Right lobe of liver (tissue), 6 donors: Measurements from ENCODE around the gene PLA2G2C. TPM values are rescaled to one million over a fixed set of nuclear protein-coding genes. Genes with fewer than 3 reads are reported as not detected.
A peak's percentile ranks its signal among the peaks of the same experiment; 100 is the strongest.

ENCODE experiments used
- ATAC-seq, 4 donors: fragments of 200-7000 bp; cut with Tn5 transposase; one replicate each; pipeline ENCODE4 v1.9.1; 2020; ENCODE audit warnings: mild to moderate bottlenecking in 4 of 4, moderate library complexity in 4 of 4
- DNase-seq, 3 donors: peaks; one replicate each; pipeline ENCODE4 v3.0.0-alpha.2; 2020
- H3K27ac ChIP-seq, 3 donors: fragments of 200-600 bp; one replicate each; pipeline ENCODE4 v1.8.0; 2022
- H3K27me3 ChIP-seq, 2 donors: fragments of 200-600 bp; one replicate each; pipeline ENCODE4 v1.8.0; 2022
- H3K36me3 ChIP-seq, 4 donors: fragments of 200-600 bp; sonication (generic) in 1 of 4; one replicate each; pipeline versions ENCODE4 v1.5.1 to v1.8.0; 2017 to 2022; ENCODE audit warnings: control low read depth in 1 of 4
- H3K4me1 ChIP-seq, 4 donors: fragments of 200-600 bp; sonication (generic) in 1 of 4; one replicate each; pipeline versions ENCODE4 v1.5.1 to v1.8.0; 2017 to 2022; ENCODE audit warnings: control low read depth in 1 of 4
- H3K4me3 ChIP-seq, 3 donors: fragments of 200-600 bp; one replicate each; pipeline ENCODE4 v1.8.0; 2022
- H3K9me3 ChIP-seq, 4 donors: fragments of 200-600 bp; sonication (generic) in 1 of 4; one replicate each; pipeline versions ENCODE4 v1.5.1 to v1.8.0; 2017 to 2022; ENCODE audit warnings: control low read depth in 1 of 4
- POLR2A ChIP-seq: fragments of 450-650 bp; IDR thresholded peaks from one replicate; pipeline ENCODE4 v1.6.1; 2017; ENCODE audit warnings: antibody characterized with exemption, mild to moderate bottlenecking
- WGBS: methylation state at CpG from one replicate; pipeline ENCODE4 v1.1.6; 2018; ENCODE audit warnings: low coverage, low lambda C conversion rate; ENCODE audit not compliant: insufficient coverage; ENCODE audit errors: missing lambda C conversion rate; 5-methylcytosine and 5-hydroxymethylcytosine counted together
- intact Hi-C, 2 donors: fragments of 100-400 bp; cut with DNase I; formaldehyde crosslinking; loops; one replicate each; pipeline versions ENCODE4 v1.11.2 to v1.14.1; 2022
- total RNA-seq, 6 experiments: library from RNA; depleted of rRNA in 2 of 6; stranded (reverse); fragments of >200 nt in 2 of 6; fragmentation: NEBNext Ultra II Directional in 3 of 6; extraction: Animal tissue kit (Norgen Biotek cat#: 25700) in 3 of 6; gene quantifications; one replicate each; pipeline versions ENCODE4 v1.1.0 to v1.2.4, GENCODE V29; 2016 to 2023
- TF ChIP-seq, protein P1 (sequence below), 4 donors: fragments of 200-600 bp in 3 of 4; fragments of 450-650 bp in 1 of 4; IDR thresholded peaks; one replicate each; pipeline versions ENCODE4 v1.5.1 to v1.8.0; 2016 to 2022; ENCODE audit warnings: antibody characterized with exemption in 4 of 4, mild to moderate bottlenecking in 2 of 4
- donor health status: DM: no; HTN: yes; CAD: no.
- donor health status: DM: no; HTN: no; CAD: no.
- donor health status: DM: no; HTN: no; CAD: no.
- donor health status: DM: no; HTN: yes; CAD: no.
- donor health status: DM: no; HTN: yes; CAD: no.

PLA2G2C gene
- total RNA-seq, 6 experiments from 2014 or later, result not detected

DNA sequence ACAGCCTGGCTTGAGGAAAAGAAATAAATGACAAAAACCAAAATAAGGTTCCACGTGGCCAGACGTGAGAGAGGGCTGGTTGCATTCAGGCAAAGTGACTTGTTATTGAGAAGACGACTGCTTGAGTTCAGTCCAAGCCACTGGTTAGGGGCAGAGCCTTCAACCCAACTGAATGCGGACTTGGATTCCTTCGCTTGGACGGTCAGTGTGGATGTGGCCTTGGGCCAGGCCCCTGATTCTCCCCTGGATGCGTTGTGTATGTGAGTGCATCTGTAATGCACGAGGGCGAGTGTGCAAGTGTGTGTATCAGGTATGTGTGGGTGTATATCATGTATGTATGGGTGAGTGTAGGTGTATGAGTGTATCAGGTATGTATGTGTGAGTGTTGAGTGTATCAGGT is 45.3 kb downstream of the PLA2G2C start:
- no peak for ATAC-seq
- H3K27me3 ChIP-seq, result no peaks in the 10 kb centered on the region
- WGBS, result 83% methylated on average over 5 of the region's 9 CpGs
- no peaks in the 10 kb centered on the region for H3K4me1 ChIP-seq
- intact Hi-C loops, result loop anchor here in 1 of 2 donors (10.0 kb wide), 1 partner anchor 216 kb away; the partner anchor contains the start of gene PLA2G2E
- peak in 1 of 3 donors; percentile 19 for DNase-seq
- no peak overlapping the region for H3K4me3 ChIP-seq
- no peak overlapping the region for H3K27ac ChIP-seq
- TF ChIP-seq POLR2A, result no peak
- TF ChIP-seq, protein P1, sequence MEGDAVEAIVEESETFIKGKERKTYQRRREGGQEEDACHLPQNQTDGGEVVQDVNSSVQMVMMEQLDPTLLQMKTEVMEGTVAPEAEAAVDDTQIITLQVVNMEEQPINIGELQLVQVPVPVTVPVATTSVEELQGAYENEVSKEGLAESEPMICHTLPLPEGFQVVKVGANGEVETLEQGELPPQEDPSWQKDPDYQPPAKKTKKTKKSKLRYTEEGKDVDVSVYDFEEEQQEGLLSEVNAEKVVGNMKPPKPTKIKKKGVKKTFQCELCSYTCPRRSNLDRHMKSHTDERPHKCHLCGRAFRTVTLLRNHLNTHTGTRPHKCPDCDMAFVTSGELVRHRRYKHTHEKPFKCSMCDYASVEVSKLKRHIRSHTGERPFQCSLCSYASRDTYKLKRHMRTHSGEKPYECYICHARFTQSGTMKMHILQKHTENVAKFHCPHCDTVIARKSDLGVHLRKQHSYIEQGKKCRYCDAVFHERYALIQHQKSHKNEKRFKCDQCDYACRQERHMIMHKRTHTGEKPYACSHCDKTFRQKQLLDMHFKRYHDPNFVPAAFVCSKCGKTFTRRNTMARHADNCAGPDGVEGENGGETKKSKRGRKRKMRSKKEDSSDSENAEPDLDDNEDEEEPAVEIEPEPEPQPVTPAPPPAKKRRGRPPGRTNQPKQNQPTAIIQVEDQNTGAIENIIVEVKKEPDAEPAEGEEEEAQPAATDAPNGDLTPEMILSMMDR (IDR thresholded peaks at IDR 0.05), result no peak
- H3K9me3 ChIP-seq, result no peaks in the 10 kb centered on the region
- H3K36me3 ChIP-seq, result no peaks in the 10 kb centered on the region

DNA sequence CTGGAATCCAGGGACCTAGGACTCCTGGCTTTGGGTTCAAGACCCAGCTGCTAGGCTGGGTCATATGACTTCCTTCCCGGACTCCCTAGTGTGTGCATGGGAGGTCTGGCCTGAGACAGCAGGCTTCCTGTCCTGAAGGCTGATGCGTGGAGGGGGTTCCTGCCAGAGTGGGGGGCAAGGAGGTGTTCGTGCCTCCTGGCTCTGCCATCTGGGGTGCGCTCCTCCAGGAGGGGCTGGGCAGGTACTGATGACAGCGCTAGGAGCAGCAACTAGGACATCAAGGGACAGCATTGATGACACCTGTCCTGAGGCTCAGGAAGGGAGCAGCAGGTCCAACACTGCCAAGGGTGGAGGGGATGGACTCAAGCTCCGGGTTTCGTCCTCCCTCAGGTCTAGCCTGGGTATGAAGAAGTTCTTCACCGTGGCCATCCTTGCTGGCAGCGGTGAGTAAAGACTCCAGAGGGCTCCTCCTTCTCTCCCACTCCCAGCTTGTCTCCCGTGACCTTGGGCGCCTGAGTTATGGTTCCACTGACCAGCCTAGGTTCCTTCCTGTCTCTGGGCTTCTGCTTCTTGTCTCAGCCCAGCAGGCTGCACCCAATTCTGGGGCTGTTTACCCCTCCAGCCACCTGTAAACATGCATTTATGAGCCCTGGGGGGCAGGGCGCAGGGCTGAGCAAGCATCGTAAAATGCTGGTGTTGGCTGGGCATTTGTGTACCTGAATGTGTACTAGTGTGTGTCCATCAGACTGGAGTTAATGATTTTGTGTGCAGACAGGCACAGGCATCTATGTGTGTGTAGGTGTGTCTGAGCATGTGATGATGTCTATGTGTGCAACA is 46.3 kb downstream of the PLA2G2C start:
- no peaks in the 10 kb centered on the region for H3K4me1 ChIP-seq
- no peak overlapping the region for H3K4me3 ChIP-seq
- H3K27me3 ChIP-seq, result no peaks in the 10 kb centered on the region
- no peaks in the 10 kb centered on the region for H3K9me3 ChIP-seq
- no peaks in the 10 kb centered on the region for H3K36me3 ChIP-seq
- intact Hi-C loops, result loop anchor here in 1 of 2 donors (10.0 kb wide), 1 partner anchor 215 kb away; the partner anchor contains the start of gene PLA2G2E
- no peak for TF ChIP-seq POLR2A
- ATAC-seq (no peak), DNase-seq (no peak)
- H3K27ac ChIP-seq, result no peak overlapping the region
- WGBS, result 38% methylated on average over 2 of the region's 13 CpGs

DNA sequence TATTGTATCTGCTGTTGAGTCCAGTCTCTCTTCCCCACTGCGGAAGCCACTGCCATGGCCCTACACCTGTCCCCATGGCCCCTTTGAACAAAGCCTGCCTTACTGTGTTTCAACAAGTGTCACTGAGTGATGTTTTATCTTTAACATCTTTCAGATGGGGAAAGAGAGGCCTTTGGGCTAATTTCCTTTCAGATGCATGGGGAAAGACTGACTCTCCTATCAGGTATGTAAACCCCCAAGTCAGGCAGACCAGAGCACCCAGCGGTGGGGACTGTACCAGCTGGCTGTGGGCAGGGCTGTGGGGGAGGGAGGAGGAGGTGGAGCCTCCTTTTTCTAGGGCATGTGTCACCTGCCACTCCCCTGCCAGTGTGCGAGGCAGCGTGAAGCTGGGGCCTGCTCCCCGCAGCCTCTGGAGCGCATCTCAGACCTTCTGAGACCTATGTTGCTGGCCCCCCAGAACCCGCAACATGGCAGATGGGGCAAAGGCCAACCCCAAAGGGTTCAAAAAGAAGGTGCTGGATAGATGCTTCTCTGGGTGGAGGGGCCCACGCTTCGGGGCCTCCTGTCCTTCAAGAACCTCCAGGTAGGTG is 47.3 kb downstream of the PLA2G2C start, which contains the start of gene PLA2G2F:
PLA2G2F (plus strand) TSS at position 363 of the 590 bp plus-strand sequence; CDS start at position 468, 105 bp downstream.
- H3K9me3 ChIP-seq, result no peaks in the 10 kb centered on the region
- ATAC-seq (no peak), DNase-seq (no peak)
- 100% methylated on average over 1 of the region's 9 CpGs for WGBS
- H3K4me3 ChIP-seq, result no peak within 1 kb of the TSS
- intact Hi-C loops, result no loop called here
- TF ChIP-seq, protein P1 (IDR thresholded peaks at IDR 0.05), result no peak
- no peak for TF ChIP-seq POLR2A
- H3K27me3 ChIP-seq, result no peaks in the 10 kb centered on the region
- H3K36me3 ChIP-seq, result no peaks in the 10 kb centered on the region
- H3K4me1 ChIP-seq, result no peaks in the 10 kb centered on the region
- no peak within 1 kb of the TSS for H3K27ac ChIP-seq

DNA sequence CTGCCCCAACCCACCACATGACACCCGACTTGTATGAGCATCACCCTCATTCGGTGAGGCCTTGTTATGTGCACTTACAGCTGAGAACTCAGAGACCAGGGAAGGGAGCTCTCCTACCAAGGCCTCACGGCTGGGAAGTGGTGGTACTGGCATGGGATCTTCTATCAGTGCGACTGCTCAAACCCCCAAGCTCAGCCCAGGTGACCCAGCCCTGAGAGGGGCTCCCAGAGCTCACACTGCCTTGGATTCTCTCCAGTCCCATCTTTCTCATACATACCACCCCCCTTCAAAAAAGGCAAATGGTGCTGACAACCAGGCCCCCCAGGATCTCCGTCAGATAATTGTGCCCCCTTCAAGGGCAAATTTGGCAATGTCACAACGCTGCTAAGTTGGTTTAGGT is 48.0 kb downstream of the PLA2G2C start:
- no peak for TF ChIP-seq POLR2A
- TF ChIP-seq, protein P1 (IDR thresholded peaks at IDR 0.05), result no peak
- no peaks in the 10 kb centered on the region for H3K9me3 ChIP-seq
- DNase-seq, result no peak
- WGBS, result 93% methylated on average over 2 of the region's 6 CpGs
- no peak overlapping the region for H3K4me3 ChIP-seq
- no peaks in the 10 kb centered on the region for H3K27me3 ChIP-seq
- no peak for ATAC-seq
- H3K36me3 ChIP-seq, result no peaks in the 10 kb centered on the region
- no peaks in the 10 kb centered on the region for H3K4me1 ChIP-seq
- H3K27ac ChIP-seq, result no peak overlapping the region
- intact Hi-C loops, result no loop called here

DNA sequence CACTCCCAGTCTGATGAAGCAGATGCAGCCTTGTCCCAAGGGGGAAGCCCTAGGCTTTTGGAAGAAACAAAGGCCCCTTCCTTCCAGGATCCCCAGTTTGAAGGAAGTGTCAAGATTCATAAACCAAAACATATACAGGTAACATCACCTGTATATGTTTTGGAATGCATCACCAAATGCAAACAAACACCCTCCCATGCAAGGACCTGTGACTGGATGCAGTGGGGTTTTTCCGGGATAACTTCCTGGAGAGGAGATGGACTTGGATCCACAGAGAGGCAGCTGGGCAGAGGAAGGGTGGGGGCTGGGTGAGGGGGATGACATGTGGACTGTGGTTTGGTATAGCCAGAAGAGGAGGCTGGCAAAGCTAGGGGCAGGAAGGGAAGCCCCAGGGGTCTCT is 48.7 kb downstream of the PLA2G2C start:
- no peaks in the 10 kb centered on the region for H3K36me3 ChIP-seq
- DNase-seq (no peak), ATAC-seq (no peak)
- WGBS, result 73% methylated on average over 1 of the region's 1 CpG
- no peak overlapping the region for H3K4me3 ChIP-seq
- TF ChIP-seq, protein P1 (IDR thresholded peaks at IDR 0.05), result no peak
- TF ChIP-seq POLR2A, result no peak
- no peaks in the 10 kb centered on the region for H3K27me3 ChIP-seq
- no peak overlapping the region for H3K27ac ChIP-seq
- H3K4me1 ChIP-seq, result no peaks in the 10 kb centered on the region
- intact Hi-C loops, result no loop called here
- no peaks in the 10 kb centered on the region for H3K9me3 ChIP-seq
